Astrocyte (in vitro differentiated cells and primary cell): ENCODE data around the gene SRGAP2B.
"Not testable (repeated sequence)": the region's sequence is repeated elsewhere in the genome, so short reads cannot be mapped to it uniquely, and the experiment has no call there.

Experiments
- CTCF ChIP-seq: IDR thresholded peaks from 2 replicates; pipeline ENCODE4 v1.5.1; 2011; ENCODE audit warnings: low read depth, mild to moderate bottlenecking, inconsistent platforms, low read length, moderate library complexity; ENCODE audit not compliant: insufficient read depth
- EZH2 ChIP-seq: IDR thresholded peaks from 2 replicates; pipeline ENCODE4 v1.6.1; 2012; ENCODE audit warnings: mild to moderate bottlenecking, low read length, inconsistent platforms; ENCODE audit not compliant: insufficient read depth

GRCh38 chr1:145011811-145012210 is 83.3 kb downstream of the SRGAP2B start:
- not testable (repeated sequence) for TF ChIP-seq CTCF, EZH2
